Duodenal mucosa (tissue), 2 donors: ENCODE data around the gene GLT1D1.

Experiments
- H3K27ac ChIP-seq: one replicate; pipeline ENCODE4 v1.7.0; 2013; ENCODE audit warnings: low read depth, low read length
- H3K27me3 ChIP-seq, 2 donors: one replicate each; pipeline ENCODE4 v1.7.0; 2013; ENCODE audit warnings: low read length in 2 of 2, control low read depth in 1 of 2; ENCODE audit not compliant: insufficient read depth in 2 of 2, control insufficient read depth in 1 of 2
- H3K36me3 ChIP-seq, 2 donors: one replicate each; pipeline ENCODE4 v1.7.0; 2013; ENCODE audit warnings: low read length in 2 of 2, control low read depth in 1 of 2; ENCODE audit not compliant: insufficient read depth in 2 of 2, control insufficient read depth in 1 of 2
- H3K4me1 ChIP-seq, 2 donors: one replicate each; pipeline ENCODE4 v1.7.0; 2013; ENCODE audit warnings: low read length in 2 of 2, control low read depth in 1 of 2; ENCODE audit not compliant: insufficient read depth in 2 of 2, control insufficient read depth in 1 of 2
- H3K4me3 ChIP-seq, 2 donors: one replicate each; pipeline ENCODE4 v1.7.0; 2013; ENCODE audit warnings: low read length in 2 of 2, low read depth in 1 of 2
- H3K9ac ChIP-seq, 2 donors: one replicate each; pipeline ENCODE4 v1.7.0; 2013; ENCODE audit warnings: low read length in 2 of 2, low read depth in 1 of 2
- H3K9me3 ChIP-seq, 2 donors: one replicate each; pipeline ENCODE4 v1.7.0; 2013; ENCODE audit warnings: low read length in 2 of 2, control low read depth in 1 of 2; ENCODE audit not compliant: control insufficient read depth in 1 of 2

Gene GLT1D1

DNA sequence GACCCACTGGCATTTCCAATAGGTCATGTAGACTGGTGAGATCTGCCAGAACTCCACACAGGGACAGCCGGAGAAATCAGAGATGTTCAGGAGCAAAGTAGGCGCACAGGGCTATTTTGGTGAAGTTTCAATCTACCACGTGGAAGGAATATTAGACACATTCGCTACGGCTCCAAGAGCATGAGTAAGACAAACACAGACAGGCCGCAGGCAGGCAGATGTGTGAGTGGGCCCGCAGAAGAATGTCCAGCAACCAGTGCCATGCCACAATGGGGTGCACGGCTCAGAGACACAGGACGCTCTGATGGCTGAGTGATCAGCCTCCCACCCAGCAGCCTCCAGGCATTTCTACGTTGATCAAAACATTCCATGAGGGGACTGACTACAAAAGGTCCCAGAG, 39.9 kb upstream of the GLT1D1 start:
- H3K9ac ChIP-seq, result no peak overlapping the region
- H3K36me3 ChIP-seq, result peaks cover 15 to 28% of the 10 kb centered on the region in 2 donors
- no peaks in the 10 kb centered on the region for H3K27me3 ChIP-seq
- no peak overlapping the region for H3K27ac ChIP-seq
- no peak overlapping the region for H3K4me3 ChIP-seq
- H3K9me3 ChIP-seq, result no peaks in the 10 kb centered on the region
- H3K4me1 ChIP-seq, result peaks cover 7 to 25% of the 10 kb centered on the region in 2 donors

DNA sequence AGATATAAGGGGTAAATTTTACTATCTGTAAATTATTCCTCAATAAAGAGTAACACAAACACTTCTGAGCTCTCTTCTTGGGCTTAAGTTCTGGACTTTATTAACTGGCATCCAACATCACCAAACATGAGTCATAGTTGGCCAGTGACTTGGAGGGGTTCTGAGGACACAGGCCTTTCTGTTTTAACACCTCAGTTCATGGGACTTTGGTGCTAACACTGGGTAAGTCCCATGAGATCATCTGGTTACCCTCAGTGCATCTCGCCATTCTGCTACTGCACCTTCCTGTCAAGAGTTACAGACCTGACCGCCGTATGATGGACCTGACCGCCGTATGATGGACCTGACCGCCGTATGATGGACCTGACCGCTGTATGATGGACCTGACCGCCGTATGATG, 39.4 kb upstream of the GLT1D1 start:
- peaks cover 10 to 23% of the 10 kb centered on the region in 2 donors for H3K36me3 ChIP-seq
- H3K27ac ChIP-seq, result no peak overlapping the region
- no peaks in the 10 kb centered on the region for H3K27me3 ChIP-seq
- no peak overlapping the region for H3K9ac ChIP-seq
- H3K4me1 ChIP-seq, result peaks cover 7 to 30% of the 10 kb centered on the region in 2 donors
- H3K9me3 ChIP-seq, result no peaks in the 10 kb centered on the region
- no peak overlapping the region for H3K4me3 ChIP-seq

DNA sequence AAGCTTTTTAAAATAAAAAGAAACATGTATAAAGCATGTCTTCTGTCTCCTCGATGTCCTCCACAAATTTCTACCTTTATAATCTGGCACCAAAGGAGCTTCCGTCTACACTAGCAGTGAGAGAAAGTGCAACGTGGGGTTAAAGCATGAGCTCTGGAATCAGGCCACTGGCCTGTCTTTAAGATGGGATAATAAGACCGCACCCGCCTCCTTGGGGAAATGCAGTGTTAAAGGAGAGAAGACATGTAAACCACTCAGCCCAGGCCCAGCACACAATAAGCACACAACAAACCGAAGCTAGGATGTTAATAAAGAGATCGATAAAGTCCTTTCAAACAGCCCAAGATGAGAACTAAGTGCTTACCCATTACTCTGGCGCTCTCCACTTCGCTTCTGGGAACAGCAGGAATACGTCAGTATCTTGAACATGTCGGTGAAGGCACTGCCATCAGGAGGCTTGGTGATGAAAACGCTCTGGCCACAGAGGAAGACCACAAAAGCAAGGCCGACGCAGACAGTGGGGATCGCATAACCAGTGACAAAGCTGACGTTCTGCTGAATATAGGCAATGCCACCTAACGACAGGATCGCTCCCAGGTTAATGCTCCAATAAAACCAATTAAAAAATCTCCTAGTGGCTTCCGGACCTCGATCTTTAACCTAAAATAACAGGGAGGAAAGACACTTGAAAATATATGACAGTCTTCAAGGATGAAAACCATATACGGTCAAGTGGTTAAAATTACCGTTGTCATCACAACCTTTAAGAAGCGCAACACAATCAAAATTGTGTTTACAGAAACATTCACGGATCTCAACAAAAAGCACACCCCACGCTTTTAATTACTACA, 38.6 kb upstream of the GLT1D1 start:
- no peaks in the 10 kb centered on the region for H3K9me3 ChIP-seq
- H3K9ac ChIP-seq, result no peak overlapping the region
- H3K27ac ChIP-seq, result no peak overlapping the region
- H3K4me1 ChIP-seq, result peaks cover 7 to 33% of the 10 kb centered on the region in 2 donors
- no peaks in the 10 kb centered on the region for H3K27me3 ChIP-seq
- peaks cover 7 to 20% of the 10 kb centered on the region in 2 donors for H3K36me3 ChIP-seq
- no peak overlapping the region for H3K4me3 ChIP-seq

DNA sequence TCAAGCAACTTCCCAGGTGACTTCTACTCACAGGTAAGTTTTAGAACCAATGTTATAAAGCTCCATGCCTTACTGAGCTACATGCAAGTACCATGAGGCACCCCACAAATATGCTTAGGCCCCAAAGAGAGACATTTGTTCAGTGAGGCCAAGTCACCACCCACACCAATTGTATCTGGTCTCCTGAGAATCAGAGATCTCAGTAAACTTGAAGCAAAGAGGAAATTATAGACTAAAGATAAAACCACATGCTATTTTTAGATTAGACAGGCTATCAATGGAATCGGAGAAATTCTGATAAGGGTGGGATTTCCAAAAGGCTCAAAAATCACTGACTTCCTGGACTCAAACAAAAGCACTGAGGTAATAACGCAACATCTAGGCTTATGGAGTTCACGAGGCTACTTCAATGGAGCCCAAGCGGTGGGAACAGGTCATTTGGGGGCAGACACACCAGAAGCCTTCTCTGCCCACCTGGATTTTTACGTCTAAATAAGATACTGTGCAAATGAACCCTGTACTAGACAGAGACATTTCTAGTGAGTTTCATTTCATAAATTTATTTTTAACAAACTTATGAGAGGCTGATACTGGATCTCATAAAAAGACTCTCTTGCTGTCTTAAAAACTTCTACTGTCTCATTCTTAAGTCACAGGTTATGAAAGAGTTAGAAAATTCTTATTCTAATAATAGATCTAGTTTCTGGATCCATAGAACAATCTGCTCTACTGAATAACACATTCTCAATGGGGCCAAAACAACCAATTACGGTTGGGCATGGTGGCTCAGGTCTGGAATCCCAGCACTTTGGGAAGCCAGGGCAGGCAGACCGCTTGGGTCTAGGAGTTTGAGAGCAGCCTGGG, 37.3 kb upstream of the GLT1D1 start:
- H3K27ac ChIP-seq, result no peak overlapping the region
- no peaks in the 10 kb centered on the region for H3K9me3 ChIP-seq
- no peaks in the 10 kb centered on the region for H3K27me3 ChIP-seq
- no peak overlapping the region for H3K9ac ChIP-seq
- H3K4me1 ChIP-seq, result peaks cover 21 to 34% of the 10 kb centered on the region in 2 donors
- no peak overlapping the region for H3K4me3 ChIP-seq
- H3K36me3 ChIP-seq, result peaks cover 7 to 31% of the 10 kb centered on the region in 2 donors

DNA sequence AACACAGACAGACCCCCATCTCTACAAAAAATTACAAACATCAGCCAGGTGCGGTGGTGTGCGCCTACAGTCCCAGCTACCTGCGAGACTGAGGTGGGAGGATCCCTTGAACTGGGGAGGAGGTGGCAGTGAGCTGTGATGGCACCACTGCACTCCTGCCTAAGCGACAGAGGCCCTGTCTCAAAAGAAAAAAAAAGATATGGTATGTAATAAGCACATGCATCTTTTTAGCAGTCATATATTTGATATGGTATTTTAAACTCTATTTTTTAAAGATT, 36.7 kb upstream of the GLT1D1 start:
- Histone ChIP-seq H3K27me3 (no peaks in the 10 kb centered on the region), H3K36me3 (peaks cover 7 to 32% of the 10 kb centered on the region in 2 donors), H3K4me3 (no peak overlapping the region), H3K9me3 (no peaks in the 10 kb centered on the region), H3K9ac (no peak overlapping the region), H3K27ac (no peak overlapping the region), H3K4me1 (peaks cover 24 to 34% of the 10 kb centered on the region in 2 donors)

DNA sequence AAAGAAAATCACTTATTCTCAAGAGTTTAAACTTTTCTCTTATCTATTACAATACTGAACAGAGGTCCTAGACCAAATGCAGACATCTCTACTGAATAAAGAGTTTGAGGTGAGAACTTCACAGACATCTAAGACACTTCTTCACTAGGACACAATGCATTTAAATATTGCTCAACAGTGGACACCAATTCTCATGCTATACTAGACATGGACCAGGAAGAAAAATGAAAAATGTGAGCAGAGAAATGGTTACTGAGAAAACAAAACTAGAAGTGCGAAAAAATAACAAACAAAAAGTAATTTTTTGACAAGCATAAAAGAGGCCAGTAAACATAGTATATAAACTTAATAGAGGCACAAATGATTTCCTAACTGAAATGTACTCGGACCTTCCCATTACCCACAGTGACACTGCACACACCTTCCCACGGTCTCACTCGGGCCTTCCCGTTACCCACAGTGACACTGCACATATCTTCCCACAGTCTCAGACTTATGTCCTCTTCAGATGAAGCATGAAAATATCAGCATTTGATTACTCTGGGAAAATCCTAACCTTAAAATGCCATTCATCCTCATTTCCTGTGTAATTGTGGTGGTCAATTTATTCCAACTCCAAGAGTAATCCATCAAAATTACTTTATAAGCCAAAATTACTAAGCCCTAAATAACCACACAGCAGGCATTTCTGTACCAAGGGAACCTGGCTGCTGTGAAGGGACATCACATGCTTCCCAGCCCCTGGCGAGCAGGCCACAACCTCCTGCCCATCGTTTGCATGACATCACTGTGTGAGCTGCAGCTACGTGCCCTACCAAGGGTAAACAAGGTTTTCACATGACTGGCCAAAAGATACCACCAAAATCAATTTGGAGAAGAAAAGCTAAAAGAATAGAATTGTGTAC, 35.9 kb upstream of the GLT1D1 start:
- H3K4me3 ChIP-seq, result no peak overlapping the region
- no peaks in the 10 kb centered on the region for H3K9me3 ChIP-seq
- H3K9ac ChIP-seq, result no peak overlapping the region
- no peak overlapping the region for H3K27ac ChIP-seq
- no peaks in the 10 kb centered on the region for H3K27me3 ChIP-seq
- H3K4me1 ChIP-seq, result peaks cover 31 to 39% of the 10 kb centered on the region in 2 donors
- peaks cover 4 to 29% of the 10 kb centered on the region in 2 donors for H3K36me3 ChIP-seq

DNA sequence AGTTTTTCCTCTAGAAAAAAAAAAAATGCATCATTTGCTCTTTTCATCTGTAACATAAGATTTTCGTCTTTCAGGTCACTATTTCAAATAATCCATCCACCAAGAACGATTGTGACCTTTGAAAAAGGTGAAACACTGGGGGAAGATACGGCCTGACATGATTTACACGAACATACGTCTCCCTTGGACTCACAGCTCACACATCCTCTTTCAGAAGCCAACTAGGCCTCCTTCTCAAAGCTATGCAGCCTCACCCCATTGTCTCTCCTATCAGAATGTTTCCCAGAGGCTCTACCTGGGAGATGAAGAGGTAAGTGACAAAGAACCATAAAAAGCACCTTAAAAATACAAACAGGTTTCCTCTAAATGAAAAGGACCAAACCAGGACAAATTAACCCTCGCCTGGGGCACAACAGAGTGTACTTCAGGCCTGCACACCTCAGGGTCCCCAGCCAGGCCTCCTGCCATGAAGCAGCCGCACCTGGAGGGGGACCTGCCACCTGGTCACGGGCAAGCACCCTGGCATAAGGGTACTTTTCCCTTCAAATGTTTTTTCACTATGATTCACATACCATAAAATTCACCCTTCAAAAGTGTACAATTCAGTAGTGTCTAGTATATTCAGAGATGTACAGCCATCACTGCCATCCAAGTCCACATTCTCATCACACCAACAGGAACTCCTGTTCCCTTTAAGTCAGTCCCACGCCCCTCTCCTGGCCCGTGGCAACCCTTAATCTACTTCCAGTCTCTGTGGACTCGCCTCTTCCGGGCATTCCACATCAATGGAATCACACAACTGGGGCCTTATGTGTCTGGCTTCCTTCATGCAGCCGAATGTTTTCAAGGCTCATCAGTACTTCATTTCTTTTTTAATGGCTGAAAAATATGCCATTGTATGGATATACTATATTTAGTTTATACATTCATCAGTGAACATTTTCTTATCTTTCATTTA, 34.9 kb upstream of the GLT1D1 start:
- no peak overlapping the region for H3K27ac ChIP-seq
- peaks cover 4 to 27% of the 10 kb centered on the region in 2 donors for H3K36me3 ChIP-seq
- peaks cover 39% of the 10 kb centered on the region in 2 donors for H3K4me1 ChIP-seq
- no peak overlapping the region for H3K4me3 ChIP-seq
- H3K27me3 ChIP-seq, result no peaks in the 10 kb centered on the region
- H3K9ac ChIP-seq, result no peak overlapping the region
- no peaks in the 10 kb centered on the region for H3K9me3 ChIP-seq

DNA sequence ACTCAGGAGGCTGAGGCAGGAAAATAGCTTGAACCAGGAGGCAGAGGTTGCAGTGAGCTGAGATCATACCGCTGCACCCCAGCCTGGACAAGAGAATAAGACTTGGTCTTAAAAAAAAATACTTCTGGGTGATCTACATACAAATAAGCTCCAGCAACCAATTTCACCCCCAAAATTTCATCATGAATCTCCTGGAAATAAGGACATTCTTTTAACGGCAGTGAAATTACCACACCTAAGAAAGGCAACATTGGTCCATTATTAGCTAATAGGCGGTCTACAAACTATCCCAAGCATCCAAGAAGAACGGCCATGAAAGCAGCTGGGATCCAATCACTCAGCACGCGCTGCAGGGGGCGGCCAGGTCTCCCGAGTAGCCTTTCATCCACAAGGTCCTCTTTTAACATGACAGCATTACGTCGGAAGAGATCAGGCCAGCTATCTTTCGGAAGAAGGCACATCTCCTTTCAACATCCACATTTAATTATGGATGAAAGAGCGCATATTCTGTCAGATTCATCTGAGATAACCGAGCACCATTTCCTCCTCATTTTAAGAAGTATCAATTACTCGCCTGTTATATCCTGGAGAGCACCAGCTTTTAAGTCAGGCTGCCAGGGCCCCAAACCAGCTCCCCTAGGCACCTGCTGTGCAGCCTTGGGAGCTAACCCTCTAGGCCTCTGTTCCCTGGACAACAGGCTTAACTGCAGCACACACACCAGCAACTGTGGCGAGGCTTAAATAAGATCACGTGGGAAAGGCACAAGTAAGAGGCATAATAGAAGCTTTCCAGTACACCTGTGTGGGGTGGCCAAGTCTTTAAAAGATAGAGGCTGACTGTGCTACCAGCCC, 33.8 kb upstream of the GLT1D1 start:
- H3K4me1 ChIP-seq, result peaks cover 40 to 42% of the 10 kb centered on the region in 2 donors
- H3K27ac ChIP-seq, result no peak overlapping the region
- no peak overlapping the region for H3K9ac ChIP-seq
- H3K27me3 ChIP-seq, result no peaks in the 10 kb centered on the region
- H3K4me3 ChIP-seq, result no peak overlapping the region
- no peaks in the 10 kb centered on the region for H3K9me3 ChIP-seq
- peaks cover 3 to 18% of the 10 kb centered on the region in 2 donors for H3K36me3 ChIP-seq
